ENCODE results near the gene DDX39A.

Gene DDX39A

GRCh38 chr19:14409146-14410023 lies 9.8 kb downstream of the DDX39A start:
- no peaks in the 10 kb centered on the region for H3K9me3 ChIP-seq (ENCODE audit: control insufficient read depth, low read length)
- no peaks in the 10 kb centered on the region for H3K27me3 ChIP-seq (ENCODE audit: control insufficient read depth, insufficient read depth, low read length)
- H2AFZ ChIP-seq, result no peak overlapping the region
- H3K9ac ChIP-seq, result no peak overlapping the region
- H3K4me1 ChIP-seq, result no peaks in the 10 kb centered on the region
- no peak for TF ChIP-seq CTCF (IDR thresholded peaks at IDR 0.05)
- peaks cover 3% of the 10 kb centered on the region for H3K79me2 ChIP-seq
- H3K4me2 ChIP-seq (ENCODE audit: low read length), result no peak overlapping the region
- no peak overlapping the region for H3K4me3 ChIP-seq (ENCODE audit: low read depth, low read length)
- H3K27ac ChIP-seq, result no peak overlapping the region
- H3K36me3 ChIP-seq (ENCODE audit: control insufficient read depth, insufficient read depth, low read length), result no peaks in the 10 kb centered on the region

GRCh38 chr19:14408491-14409145 lies 10.5 kb downstream of the DDX39A start:
- Histone ChIP-seq H2AFZ (no peak overlapping the region), H3K9ac (no peak overlapping the region), H3K9me3 (ENCODE audit: control insufficient read depth, low read length) (no peaks in the 10 kb centered on the region), H3K27me3 (ENCODE audit: control insufficient read depth, insufficient read depth, low read length) (no peaks in the 10 kb centered on the region), H3K4me3 (ENCODE audit: low read depth, low read length) (no peak overlapping the region), H3K79me2 (peaks cover 3% of the 10 kb centered on the region), H3K27ac (no peak overlapping the region), H3K36me3 (ENCODE audit: control insufficient read depth, insufficient read depth, low read length) (no peaks in the 10 kb centered on the region), H3K4me2 (ENCODE audit: low read length) (no peak overlapping the region), H3K4me1 (no peaks in the 10 kb centered on the region)
- no peak for TF ChIP-seq CTCF (IDR thresholded peaks at IDR 0.05)

- Histone ChIP-seq H3K79me2 (peaks cover 1% of the 10 kb centered on the region), H3K4me2 (ENCODE audit: low read length) (no peak overlapping the region), H3K27me3 (ENCODE audit: control insufficient read depth, insufficient read depth, low read length) (no peaks in the 10 kb centered on the region), H3K4me3 (ENCODE audit: low read depth, low read length) (no peak overlapping the region), H3K27ac (no peak overlapping the region), H3K4me1 (no peaks in the 10 kb centered on the region), H2AFZ (no peak overlapping the region), H3K9me3 (ENCODE audit: control insufficient read depth, low read length) (no peaks in the 10 kb centered on the region), H3K36me3 (ENCODE audit: control insufficient read depth, insufficient read depth, low read length) (no peaks in the 10 kb centered on the region), H3K9ac (no peak overlapping the region)
- TF ChIP-seq CTCF (IDR thresholded peaks at IDR 0.05), result no peak
Measured at GRCh38 chr19:14407605-14408484, 11.3 kb downstream of the DDX39A start.

- Histone ChIP-seq H3K27ac (no peak overlapping the region), H2AFZ (peak overlapping the region; percentile 71), H3K4me1 (no peaks in the 10 kb centered on the region), H3K4me3 (ENCODE audit: low read depth, low read length) (no peak overlapping the region), H3K9ac (no peak overlapping the region), H3K36me3 (ENCODE audit: control insufficient read depth, insufficient read depth, low read length) (no peaks in the 10 kb centered on the region), H3K9me3 (ENCODE audit: control insufficient read depth, low read length) (no peaks in the 10 kb centered on the region), H3K27me3 (ENCODE audit: control insufficient read depth, insufficient read depth, low read length) (no peaks in the 10 kb centered on the region), H3K79me2 (no peaks in the 10 kb centered on the region), H3K4me2 (ENCODE audit: low read length) (no peak overlapping the region)
- TF ChIP-seq CTCF (IDR thresholded peaks at IDR 0.05), result no peak
Measured at GRCh38 chr19:14406645-14407401, 12.3 kb downstream of the DDX39A start.

Measured in parathyroid adenoma (tissue), 2 donors.